CD4-positive, alpha-beta T cell treated with Interleukin-15 for 1 hour (primary cell): Measurements from ENCODE around the gene PXDC1.

ENCODE experiments used
- DNase-seq: peaks from one replicate; pipeline ENCODE4 v3.0.0-alpha.2; 2020

Gene PXDC1, protein sequence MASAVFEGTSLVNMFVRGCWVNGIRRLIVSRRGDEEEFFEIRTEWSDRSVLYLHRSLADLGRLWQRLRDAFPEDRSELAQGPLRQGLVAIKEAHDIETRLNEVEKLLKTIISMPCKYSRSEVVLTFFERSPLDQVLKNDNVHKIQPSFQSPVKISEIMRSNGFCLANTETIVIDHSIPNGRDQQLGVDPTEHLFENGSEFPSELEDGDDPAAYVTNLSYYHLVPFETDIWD

DNA sequence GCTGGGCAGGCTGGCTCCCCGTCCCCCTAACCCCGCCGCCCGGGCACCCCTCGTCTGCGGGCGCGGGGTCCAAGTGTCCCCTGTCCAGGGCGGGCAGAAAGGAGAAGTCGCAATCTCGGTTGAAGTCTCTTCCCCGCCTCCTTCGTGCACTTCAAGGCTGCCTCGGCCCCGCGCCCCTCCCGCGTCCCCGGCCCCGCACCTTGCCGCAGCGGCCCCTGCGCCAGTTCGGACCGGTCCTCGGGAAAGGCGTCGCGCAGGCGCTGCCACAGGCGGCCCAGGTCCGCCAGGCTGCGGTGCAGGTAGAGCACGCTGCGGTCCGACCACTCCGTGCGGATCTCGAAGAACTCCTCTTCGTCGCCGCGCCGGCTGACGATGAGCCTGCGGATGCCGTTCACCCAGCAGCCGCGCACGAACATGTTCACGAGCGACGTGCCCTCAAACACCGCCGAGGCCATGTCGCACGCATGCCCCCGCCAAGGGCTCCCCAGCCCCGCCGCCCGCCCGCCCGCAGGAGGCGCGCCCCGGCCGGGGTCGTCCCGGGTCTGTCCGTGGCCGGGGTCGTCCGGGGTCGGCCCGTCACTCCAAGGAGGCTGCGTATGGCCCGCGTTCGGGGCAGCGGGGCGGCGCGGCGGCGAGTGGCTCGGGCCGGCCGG, at the start of gene PXDC1:
Gene PXDC1, minus strand, starts transcription at position 637 of the 653 bp plus-strand sequence. Its CDS starts 182 bp downstream, at position 455.
- DNase-seq = no peak

DNA sequence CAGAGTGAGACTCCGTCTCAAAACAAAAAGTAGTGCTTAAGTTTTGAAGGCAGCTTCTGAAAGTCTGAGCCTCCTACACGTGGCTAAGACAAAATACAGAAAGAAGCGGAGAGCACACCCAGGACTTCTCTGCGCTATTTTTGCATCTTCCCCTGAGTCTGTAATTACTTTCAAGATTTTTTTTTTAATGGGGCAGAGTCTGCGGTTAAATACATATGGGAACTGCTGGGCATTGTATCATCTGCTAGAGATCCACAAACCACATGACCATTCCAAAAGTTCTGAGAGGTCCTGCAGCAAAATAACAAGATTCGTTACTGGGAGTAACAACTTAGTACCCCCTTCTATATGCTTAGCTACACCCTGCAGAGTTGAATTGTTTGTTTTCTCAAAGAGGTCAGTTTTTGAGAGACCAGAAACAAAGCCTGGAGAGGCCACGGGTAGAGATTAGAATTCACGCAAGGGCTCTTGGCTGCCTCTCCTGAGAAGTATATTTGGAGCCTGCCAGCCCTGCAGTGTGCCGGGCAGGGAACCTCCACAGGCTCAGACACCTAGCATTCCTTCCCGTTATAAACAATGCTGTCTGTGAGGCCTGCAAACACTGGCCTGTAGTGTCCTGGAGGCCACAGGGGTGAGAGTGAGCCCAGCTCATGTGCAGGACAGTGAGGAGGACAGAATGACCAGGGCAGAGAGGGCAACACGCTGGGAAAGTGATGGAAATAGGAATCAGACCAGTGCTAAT, 49.5 kb upstream of the PXDC1 start:
- DNase-seq = no peak

DNA sequence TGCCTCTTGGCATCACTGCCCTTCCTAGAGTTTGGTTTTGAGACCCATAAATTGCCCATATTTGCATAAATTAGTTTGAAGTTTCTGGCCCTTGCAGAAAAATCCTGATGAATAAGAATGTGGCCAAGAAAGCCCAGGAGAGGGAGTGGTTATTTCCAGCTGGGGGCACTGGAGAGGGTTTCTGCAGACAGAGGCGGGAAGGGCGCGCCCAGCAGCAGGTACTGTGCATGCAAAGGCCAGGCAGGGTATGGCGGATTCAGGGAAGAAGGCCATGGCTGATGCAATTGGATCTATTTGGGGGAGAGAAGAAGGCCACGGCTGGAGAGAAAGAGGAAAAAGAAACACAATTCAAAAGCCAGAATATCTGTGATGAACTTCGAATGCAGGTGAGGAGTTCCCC, 48.2 kb upstream of the PXDC1 start:
- no peak for DNase-seq

DNA sequence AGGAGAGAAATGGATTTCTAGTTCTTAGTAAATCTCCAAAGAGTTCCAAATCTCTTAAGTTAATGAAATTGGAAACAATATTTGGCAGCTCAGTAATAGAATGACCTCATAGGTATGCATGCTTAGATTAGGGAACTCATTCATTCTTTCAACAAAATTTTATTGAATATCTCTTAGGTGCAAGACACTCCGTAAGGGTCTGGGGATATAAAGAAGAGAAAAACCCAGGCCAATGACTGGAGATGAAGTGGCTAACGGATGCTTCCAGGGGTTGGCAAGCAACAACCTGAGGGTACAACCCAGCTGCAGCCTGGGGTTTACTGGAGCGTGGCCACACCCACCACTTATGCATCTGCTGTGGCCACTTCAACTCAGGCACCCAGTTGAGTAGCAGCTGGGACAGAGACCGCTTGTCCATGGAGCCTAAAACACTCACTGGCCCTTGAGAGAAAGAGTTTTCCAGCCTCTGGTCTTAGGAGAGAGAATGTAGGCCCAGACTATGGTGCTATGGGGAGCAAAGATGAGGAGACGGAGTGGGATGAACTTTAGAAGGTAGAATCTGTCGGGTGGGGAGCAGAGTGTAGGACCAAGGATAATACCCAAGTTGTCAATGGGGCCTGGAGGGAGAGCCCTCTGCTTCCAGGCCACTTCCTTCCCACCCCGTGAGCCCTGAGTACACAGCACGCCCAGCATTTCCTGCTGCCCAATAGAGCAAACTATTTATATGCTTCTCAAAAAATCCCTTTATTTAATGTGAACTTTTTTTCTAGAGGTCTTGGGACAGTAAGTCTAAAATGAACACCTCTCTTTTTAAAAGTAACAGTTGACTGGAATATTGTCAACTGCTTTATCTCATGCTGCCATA, 46.8 kb upstream of the PXDC1 start:
- DNase-seq = no peak

DNA sequence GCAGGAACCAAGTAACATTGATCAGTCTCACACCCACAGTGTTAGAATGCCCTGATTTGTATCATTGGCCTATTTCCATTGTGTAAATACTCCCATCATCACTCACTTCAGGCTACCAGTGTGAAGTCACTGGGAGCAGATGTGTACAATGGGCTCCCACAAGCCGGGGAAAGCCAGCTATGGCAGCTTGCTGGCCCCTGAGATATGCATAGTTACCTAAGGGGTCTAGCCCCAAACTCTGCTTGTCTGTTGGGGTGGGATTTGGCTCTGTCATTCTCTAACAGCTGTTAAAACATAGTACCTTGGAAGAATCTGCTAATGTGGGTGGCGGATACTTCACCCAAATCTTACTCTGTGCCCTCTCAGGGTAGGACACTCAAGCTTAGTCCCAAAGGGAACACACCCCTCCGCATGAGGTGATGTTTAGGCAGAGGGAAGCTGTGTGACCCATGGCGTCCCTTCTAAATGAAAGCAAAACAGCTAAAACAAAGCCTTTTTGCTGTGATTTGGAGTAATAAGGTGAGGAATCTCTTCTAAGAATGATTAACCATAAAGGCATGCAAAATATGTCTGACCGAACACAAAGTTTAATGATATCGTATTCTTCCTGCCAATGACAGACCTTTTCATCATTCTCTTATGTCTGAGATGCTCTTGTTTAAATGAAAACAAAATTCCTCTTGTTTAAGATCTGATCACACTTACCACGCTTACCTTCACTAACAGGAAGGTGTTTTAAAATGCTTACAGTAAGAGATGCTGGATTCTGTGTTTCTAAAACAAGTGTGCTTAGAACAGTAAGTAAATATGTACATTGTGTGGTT, 45.9 kb upstream of the PXDC1 start:
- no peak for DNase-seq

DNA sequence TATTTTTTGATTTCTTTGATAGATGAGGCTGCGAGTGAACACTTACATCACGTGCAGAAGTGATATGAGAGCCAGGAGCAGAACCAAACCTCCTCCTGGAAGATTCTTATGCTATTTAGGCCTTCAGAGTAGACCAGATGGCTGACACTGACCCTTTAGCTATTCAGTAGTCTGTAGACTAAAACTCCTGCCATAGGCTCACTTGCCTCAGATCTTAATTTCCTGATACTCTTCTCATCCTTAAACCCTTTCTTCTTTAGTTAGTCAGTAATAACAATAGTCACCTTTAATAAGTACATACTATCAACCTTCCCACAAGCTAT, 45.2 kb upstream of the PXDC1 start:
- no peak for DNase-seq

DNA sequence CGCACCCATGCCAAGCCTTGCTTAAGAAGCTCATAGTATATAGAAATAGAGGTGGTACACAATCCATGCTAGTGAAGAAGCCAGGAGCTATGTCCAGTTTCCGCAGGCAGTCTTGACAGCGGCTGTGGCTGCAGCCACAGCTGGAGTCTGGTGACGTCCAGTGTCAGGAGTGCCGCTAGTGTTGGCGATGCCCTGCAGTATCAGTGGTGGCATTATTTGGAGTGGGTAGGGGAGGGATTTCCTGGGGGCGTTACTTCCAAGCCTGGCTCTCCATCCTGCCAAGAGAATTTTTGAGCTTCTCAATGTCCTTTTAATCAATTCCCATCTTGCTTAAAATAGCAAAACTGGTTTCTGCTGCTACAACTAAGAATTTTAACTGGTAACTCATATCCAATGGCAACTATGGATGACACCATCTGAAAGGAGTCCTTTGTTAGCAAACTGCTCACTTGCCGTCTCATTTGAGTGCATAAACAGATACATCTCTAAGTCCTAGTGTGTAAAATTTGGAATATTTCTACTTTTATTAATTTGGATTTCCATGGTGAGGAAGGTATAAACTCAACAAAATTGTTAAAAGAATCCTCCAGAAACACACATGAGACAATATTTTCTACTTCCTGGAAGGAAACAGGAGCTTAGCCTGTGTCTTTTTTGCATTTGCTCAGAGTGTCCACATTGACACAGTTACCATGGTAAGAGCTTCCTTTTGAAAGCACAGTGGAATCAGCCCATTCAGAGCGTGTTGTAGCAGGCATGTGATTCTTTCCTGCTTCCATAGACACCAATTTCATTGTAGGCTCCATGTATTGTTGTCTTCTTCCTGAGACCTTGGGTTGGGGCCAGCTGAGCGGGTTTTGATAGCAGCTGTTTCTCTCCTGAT, 44.6 kb upstream of the PXDC1 start:
- DNase-seq = no peak

DNA sequence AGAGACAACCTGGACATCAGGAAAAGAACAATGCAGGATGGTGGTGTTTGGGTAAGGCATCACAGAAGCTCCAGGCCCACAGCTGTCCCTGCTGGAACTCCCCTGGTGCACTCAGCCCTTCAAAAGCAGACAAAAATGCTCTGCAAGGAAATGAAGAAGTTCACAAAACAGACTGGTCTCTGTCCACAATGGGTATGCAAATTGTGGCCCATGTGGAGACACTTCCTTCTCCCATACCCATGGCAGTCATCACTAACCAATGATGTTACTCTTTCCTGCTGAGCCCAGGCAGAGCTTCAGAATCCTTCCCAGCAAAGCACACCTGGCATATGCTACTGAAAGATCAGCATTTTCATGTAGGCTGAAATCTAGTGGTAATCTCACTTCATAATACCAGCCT, 42.6 kb upstream of the PXDC1 start:
- no peak for DNase-seq

DNA sequence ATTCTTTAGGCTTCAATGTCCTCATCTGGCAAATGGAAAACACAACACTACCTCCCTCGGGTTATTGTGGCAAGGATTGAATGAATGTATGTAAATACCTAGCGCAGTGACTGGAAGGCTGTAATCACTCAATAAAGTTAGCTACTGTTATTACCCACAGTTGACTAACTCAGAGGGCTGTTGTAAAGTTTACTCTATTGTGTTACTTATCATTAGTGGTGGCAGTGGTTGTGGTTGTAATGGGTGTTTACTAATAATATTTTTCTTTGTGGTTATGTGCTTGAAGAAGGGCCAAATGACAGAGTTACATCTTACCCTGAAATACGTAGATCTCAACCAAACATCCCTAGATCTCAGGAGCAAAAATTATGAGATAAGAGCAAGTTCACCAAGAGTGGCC, 42.0 kb upstream of the PXDC1 start:
- DNase-seq = no peak

DNA sequence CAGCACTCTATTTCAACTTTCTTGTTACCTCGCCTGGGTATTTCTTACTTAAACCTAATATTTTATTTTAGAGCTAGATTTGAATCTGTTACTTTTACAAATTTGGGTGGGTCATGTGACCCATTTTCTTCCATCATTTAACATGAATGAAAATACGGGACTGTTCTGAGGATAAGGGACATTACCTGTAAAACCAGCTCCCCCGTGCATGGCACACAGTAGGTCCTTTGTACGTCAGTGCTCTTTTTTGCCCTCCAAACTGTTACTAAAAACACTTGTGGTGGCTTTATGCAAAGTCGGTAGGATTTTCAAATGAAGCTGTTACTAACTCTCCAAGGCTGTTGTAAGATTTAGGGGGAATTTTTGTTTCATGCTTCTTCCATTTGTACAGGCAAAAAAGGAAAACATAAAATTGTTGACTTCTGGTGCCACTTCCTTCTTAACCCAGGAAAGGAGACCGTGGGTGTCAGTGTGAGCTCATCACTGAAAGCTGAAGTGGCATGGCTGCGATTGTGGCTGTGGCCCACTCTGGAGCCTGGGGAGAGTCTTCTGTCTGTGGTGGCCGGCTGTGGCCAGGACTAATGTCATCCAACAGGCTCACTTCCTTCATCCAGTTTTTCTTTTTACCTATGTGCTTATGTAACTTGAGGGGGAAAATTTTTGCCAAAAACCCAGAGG, 40.2 kb upstream of the PXDC1 start:
- DNase-seq = no peak

DNA sequence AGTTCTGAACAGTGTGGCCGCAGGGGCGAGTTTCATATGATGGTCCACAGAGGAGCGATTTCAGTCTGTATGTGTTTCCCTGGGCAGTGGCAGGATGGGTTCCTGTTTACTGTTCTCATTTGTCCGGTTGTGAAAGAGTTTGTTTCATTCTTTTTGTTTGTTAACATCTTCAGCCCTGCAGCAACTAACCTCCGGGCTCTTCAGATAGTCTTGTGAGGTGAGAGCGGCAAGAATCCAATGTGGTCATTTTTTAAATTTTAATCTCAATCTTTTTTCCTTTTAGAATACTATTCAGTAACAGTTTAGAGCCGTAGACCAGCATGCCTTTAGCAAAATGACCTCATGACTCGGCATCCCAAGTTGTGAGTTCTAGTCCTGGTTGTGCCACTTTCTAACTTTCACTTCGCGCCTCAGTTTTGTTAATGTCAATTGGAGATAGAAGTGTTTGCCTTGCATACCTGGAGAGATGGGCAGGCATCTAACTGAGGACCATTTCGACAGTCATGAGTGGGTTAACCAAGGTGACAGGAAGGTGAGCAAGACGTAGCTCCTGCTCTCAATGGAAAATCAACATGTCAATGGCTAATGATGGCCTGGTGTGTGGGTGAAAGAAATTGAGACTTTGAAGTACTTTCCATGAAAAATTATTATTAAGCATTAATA, 38.5 kb upstream of the PXDC1 start:
- no peak for DNase-seq

DNA sequence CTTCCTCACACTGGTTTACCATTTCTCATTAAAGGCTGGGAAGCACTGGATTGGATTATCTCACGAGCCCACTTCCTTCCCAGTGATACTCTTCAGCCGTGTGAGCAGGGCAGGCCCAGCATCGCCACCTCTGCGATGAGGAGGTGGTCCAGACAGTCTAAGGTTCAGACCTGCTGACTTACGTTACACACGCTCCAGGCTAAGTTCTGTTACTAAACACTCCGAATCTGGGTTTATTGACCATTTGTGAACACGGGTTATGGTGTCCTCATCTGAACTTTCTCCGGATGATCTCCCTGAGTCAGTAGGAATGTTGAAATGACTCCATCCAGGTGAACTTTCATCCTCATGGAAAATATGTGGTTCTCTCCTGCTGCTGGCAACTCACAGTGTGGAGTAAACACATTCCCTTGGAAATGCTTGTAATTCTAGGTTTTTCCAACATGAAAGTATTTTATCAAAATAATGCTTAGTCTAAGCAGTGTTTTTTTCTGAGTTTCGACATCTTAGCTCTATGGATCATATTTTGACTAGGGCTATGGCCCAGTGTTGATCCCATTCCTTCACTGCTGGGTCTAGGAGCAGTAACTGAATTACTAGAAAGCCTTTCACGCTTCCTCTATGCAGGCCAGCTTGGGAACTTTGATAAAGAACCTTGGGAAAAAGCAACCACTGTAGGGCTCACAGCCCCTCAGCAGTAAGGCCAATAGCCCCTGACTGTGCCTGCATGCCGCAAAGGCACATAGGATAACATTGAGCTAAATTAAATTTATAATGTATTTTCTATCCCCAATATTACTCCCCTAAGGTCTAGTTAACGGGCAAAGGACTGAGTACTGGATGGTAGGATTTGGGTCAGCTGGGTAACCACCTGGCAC, 37.7 kb upstream of the PXDC1 start:
- DNase-seq = no peak

DNA sequence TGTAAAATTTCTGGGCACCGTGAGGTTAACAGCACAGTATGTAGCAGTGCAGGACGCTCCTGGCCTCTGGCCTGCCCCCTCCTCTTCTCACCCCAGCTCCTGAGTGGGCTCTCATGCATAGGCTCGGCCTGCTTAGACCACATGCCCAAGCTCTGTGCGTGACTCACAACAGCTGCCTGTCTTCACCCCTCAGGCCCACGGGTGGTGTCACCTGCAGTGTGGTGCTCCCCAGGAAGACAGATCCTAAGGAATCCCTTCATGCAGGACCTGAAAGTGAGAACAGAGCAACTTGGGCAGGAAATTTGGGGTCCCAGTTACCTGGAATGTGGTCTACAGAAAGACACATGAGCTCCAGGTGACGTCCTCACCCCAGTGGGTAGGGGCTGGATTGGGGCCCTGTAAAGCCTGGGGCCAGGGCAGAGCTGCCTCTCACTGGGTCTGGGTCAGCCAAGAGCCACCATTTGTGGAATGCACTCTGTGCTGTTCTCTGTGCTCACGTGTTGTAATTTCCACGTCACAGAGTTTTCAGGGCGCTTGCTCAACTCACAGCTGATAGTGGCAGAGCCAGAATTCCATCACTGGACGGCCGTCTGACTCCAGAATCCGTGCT, 37.0 kb upstream of the PXDC1 start:
- DNase-seq = no peak

DNA sequence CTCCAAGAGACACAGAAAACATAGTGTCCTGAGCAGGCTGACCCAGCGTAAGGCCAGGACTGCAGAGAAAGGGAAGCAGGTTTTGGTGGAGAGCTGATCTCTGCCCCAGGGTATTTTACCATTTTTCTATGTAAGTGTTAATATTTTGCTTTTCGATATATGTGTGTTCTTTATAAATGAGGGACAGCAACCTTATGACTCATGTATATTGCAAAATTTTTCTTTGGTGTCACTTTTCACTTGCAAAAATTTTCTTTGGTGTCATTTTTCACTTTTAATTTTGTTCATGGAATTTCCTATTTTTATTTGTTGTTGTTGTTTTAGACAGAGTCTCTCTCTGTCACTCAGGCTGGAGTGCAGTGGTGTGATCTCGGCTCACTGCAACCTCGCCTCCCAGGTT, 34.6 kb upstream of the PXDC1 start:
- no peak for DNase-seq

DNA sequence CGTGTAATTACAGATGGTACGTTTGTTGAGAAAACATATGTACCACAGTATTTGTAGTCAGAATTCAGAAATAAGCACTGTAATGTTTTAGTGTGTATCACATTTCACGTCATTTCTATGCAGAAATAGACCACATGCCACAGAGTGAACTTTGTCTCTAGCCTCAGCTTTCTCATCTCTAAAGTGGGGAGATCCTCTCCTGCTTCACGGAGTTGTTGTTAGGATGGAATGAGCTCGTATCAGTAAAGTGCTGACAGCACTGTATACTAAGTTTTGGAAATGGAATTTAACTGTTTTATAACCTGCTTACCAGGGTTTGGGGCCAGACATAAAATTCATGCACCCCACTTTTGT, 34.2 kb upstream of the PXDC1 start:
- DNase-seq = no peak

DNA sequence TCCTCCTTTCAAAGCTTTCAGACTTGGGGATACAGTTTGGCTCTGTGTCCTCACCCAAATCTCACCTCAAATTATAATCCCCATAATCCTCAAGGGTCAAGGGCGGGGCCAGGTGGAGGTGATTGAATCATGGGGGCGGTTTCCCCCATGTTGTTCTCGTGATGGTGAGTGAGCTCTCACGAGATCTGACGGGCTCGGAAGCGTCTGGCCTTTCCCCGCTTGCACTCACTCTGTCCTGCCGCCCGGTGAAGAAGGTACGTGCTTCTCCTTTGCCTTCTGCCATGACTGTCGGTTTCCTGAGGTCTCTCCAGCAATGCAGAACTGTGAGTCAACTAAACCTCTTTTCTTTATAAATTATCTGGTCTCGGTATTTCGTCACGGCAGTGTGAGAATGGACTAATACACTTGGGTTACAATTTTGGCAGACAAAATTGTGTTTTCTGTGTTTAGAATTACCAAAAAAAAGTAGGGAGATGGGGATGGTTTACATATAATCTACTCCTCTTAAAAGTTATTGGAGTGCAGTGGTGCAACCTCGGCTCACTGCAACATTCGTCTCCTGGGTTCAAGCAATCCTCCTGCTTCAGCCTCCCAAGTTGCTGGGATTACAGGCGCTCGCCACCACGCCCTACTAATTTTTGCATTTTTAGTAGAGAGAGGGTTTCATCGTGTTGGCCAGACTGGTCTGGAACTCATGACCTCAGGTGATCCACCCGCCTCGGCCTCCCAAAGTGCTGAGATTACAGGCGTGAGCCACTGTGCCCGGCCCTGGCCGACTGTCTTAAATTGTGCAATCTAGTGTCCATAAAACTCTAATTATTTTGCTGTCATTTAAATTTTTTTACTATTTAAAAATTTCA, 33.6 kb upstream of the PXDC1 start:
- no peak for DNase-seq

DNA sequence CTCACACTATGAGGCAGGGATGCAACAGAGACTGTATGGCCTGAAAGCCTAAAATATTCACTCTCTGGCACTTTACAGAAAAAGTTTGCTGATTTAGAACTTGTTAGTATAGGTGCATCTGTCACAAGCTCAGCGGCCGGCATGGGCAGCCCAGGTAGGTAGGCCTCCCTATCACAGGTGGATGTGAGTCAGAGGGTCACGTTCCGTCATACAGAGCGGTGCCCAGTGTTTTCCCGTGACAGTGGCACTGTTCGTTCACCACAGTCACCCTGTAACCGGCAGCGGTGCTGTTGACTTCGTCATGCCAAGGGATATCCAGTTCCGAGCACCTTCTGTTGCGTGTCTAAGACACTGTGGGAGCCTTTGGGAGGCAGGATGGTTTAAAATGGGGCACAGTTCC, 32.9 kb upstream of the PXDC1 start:
- DNase-seq = no peak
